H54 (cell line): ENCODE results near the gene NUP210.

Experiments
- DNase-seq: peaks from one replicate; pipeline ENCODE4 v3.0.0; 2011; ENCODE audit warnings: low spot score, mixed read lengths; ENCODE audit not compliant: insufficient read length
- FAIRE-seq: peaks from 3 replicates; lab custom pipeline; 2011; peaks lifted over from hg19 to GRCh38; lab: Jason Lieb, UNC
- POLR2A ChIP-seq: IDR thresholded peaks from 2 replicates; pipeline ENCODE4 v1.6.1; 2011; ENCODE audit warnings: low read depth, mild to moderate bottlenecking, low read length

The NUP210 gene

GRCh38 chr3:13278783-13279531 is 141.2 kb downstream of the NUP210 start:
- DNase-seq (no peak), FAIRE-seq (no peak)
- TF ChIP-seq POLR2A = no peak

DNA sequence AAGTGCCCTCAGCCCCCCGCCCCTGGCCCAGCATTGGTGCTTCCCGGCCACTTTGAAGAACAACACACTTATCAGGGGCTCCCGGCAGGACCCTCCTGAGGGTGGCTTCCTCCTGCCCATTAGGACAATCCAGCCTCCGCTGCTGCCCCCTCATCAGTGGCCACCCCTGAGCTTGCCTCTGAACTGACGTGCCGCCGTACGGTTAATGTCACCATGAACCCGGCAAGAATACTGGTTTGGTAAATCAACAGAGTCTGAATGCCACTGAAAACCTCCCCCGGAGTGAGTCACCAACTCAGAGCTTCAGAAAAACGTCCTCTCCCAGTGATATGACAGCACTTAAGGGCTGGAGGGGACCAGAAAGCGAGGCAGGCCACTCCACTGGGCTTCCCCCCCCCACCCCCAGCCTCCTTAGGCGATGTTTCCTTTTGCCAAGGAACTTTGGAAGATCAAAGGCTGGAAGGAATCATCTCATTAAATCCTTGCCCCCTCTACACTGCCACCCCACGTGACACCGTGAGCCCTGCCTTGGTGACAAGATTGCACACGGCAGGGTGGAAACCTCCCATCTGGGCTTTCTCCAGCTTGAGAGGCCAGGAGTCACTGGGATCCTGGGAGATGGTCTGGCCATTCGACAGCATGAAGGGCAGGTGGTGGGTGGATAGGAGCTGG is 142.1 kb downstream of the NUP210 start:
- no peak for FAIRE-seq
- TF ChIP-seq POLR2A = no peak
- peak; percentile 62 for DNase-seq

DNA sequence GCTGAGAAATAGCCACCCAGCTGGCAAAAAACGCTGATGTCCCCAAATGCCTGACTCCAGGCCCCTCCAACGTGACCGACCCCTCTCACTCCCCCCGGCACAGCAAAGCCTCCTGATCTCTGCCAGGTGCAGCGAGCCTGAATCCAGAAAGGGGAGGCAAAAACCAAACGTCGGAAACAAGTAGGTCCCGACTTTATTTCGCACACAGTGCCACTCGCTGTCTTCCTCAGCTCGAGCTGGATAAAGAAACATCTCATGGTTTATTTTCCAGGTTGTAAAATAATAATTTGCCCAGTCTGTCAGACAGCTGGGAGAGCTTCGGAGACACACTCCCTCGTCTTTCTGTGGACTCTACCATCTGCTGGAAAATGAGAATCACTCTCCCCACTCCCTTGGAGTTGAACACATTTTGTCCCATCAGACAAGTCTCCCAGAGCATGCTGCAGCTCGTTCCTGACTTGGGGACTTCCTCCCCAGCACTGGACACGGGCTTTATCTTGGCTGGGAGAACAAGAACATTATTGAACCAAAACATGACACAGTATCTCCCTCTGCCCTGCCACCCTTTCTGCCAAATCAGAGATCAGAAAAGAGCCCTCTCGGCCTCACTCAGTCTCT is 142.8 kb downstream of the NUP210 start:
- no peak for FAIRE-seq
- DNase-seq = no peak
- no peak for TF ChIP-seq POLR2A

- no peak for FAIRE-seq
Measured at GRCh38 chr3:13276438-13277195, 143.5 kb downstream of the NUP210 start.

DNA sequence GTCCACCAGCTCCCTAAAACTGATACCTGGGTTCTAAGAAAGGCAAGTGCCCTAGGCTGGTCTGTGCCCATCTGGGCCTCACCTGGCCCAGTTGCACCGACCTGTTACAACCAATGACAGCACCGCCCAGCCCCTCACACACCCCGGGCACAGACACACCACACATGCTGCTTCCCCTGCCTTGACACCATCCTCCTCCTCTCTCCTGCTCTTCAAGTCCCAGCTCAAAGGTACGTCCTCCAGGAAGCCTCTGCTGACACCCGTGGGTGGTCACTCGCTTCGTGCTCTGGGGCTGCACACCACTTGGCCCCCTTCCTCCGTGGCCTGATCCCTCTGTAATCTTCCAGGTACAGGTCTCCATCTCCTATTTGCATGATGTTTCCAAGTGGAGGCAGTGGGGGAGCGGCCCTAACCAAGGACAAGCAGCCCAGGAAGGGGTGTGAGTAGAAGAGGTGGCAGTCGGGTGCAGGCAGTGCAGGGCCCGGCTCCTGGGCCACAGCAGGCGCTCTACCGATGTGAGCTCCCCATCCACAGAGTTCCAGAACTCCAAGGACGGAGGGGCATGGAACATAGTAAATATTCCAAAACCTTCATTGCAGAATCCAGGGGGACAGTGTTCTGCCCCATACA is 144.6 kb downstream of the NUP210 start:
- no peak for TF ChIP-seq POLR2A
- DNase-seq = no peak
- FAIRE-seq = no peak

More at GRCh38 chr3:13276438-13277195, 143.5 kb downstream of the NUP210 start:
- TF ChIP-seq POLR2A = no peak
- no peak for DNase-seq

DNA sequence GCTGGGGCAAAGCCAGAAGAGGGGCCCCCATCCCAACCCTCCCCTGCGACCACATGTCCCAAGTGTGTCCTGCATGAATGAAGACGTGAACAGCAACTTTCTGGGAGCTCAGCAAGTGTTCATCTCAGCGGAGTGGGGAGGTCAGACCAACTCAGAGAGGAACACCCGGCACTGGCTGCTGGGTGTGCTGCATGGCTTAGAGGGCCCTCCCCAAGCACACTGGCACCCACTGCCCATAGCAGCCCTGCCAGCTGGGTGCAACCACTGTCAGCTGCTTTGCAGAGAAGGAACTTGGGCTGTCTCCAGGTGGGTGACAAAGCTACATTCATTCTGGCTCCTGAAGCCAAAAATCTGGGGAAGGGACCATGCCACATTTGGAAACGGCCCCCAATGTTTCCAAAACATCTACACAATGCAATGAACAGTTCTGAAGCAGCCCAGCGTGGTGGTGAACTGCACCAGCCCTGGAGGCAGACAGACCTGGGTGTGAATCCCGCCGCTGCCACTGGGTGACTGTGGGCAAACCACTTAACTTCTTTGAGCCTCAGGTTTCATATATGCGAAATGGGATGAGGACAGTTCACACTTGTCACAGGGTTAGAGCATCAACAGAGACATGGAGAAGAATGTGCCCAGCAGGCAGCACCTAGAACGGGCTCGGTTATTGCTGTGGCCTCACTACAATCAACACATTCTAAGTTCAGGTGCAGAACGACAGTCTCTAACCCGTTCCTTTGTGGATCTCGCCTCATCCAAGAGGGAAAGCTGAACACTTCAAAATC is 145.4 kb downstream of the NUP210 start:
- DNase-seq (no peak), FAIRE-seq (no peak)
- TF ChIP-seq POLR2A = no peak

- no peak for DNase-seq
- TF ChIP-seq POLR2A = no peak
- no peak for FAIRE-seq
Measured at GRCh38 chr3:13274125-13274524, 146.0 kb downstream of the NUP210 start.

DNA sequence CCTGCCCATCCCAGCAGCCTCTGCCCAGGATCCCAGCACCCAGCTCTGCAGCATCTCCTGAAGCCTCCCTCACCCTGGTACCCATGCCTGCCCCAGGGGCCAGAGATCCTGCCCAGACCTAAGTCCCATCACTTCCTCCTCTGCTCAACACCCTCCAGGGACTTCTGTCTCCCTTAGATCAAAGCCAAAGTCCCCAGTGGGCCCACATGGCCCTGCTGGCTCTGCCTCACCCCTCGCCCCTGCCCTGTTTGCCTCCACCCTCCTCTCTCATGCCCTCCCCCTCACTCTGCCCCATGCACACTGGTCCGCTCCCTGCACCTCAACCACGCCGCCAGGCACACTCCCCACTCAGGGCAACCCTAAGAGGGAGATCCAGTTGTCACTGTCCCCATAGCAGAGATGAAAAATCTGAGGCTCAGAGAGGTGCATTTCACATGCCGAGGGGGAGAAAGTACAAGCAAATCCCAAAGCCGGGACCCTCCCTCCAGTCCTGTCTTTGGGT is 146.5 kb downstream of the NUP210 start:
- no peak for FAIRE-seq
- TF ChIP-seq POLR2A = no peak
- DNase-seq = no peak

- TF ChIP-seq POLR2A = no peak
- DNase-seq = no peak
- FAIRE-seq = no peak
Measured at GRCh38 chr3:13272831-13273603, 147.1 kb downstream of the NUP210 start.

GRCh38 chr3:13269711-13270378 is 150.3 kb downstream of the NUP210 start:
- no peak for TF ChIP-seq POLR2A
- no peak for FAIRE-seq
- DNase-seq = no peak

DNA sequence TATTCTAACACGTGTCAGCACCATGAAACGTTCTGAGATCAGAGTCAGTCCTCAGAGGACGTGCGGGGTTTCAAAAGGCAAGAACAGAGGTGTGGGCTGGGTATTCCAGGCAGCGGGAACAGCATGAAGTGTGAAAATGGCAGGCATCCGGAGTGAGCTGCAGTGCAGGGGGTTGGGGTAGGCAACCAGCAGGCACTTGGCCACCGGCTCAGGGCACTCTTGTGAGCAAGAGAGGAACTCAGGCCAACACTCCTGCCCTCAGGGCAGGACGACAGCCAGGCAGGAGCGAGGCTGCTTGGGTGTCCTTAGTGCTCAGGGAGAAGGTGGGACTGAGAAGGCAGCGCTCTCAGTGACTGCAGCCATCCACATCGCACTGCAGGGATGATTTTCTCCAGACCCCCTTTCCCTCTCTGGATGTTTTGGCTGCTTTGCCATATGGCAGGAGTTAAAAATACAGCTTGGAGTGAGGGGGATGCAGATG is 151.1 kb downstream of the NUP210 start:
- DNase-seq = no peak
- FAIRE-seq = no peak
- TF ChIP-seq POLR2A = no peak
